ENCODE results near the gene ADPRHL1. TPM values are rescaled to one million over a fixed set of nuclear protein-coding genes. Genes with fewer than 3 reads are reported as not detected.
A peak's percentile ranks its signal among the peaks of the same experiment; 100 is the strongest.

ADPRHL1 gene
- total RNA-seq, 1 donor from 2014 or later, result 4.7 TPM

- DNase-seq (ENCODE audit: low spot score), result no peak
Measured at GRCh38 chr13:113417008-113417751, 36.1 kb downstream of the ADPRHL1 start.

GRCh38 chr13:113415825-113416224 lies 37.5 kb downstream of the ADPRHL1 start:
- no peak for DNase-seq (ENCODE audit: low spot score)

GRCh38 chr13:113415032-113415431 lies 38.3 kb downstream of the ADPRHL1 start:
- DNase-seq (ENCODE audit: low spot score), result no peak

- DNase-seq (ENCODE audit: low spot score), result no peak
Measured at GRCh38 chr13:113414335-113414734, 39.0 kb downstream of the ADPRHL1 start.

- DNase-seq (ENCODE audit: low spot score), result no peak
Measured at GRCh38 chr13:113413898-113414282, 39.4 kb downstream of the ADPRHL1 start.

GRCh38 chr13:113413178-113413897 lies 40.0 kb downstream of the ADPRHL1 start:
- no peak for DNase-seq (ENCODE audit: low spot score)

- no peak for DNase-seq (ENCODE audit: low spot score)
Measured at GRCh38 chr13:113412440-113412839, 40.8 kb downstream of the ADPRHL1 start.

GRCh38 chr13:113411216-113412023 lies 41.9 kb downstream of the ADPRHL1 start:
- no peak for DNase-seq (ENCODE audit: low spot score)

- peak; percentile 39 for DNase-seq (ENCODE audit: low spot score)
Measured at GRCh38 chr13:113410472-113411201, 42.7 kb downstream of the ADPRHL1 start.

- DNase-seq (ENCODE audit: low spot score), result no peak
Measured at GRCh38 chr13:113408562-113408961, 44.7 kb downstream of the ADPRHL1 start.

- DNase-seq (ENCODE audit: low spot score), result no peak
Measured at GRCh38 chr13:113407531-113408393, 45.5 kb downstream of the ADPRHL1 start.

GRCh38 chr13:113407103-113407530 lies 46.2 kb downstream of the ADPRHL1 start:
- no peak for DNase-seq (ENCODE audit: low spot score)

- DNase-seq (ENCODE audit: low spot score), result no peak
Measured at GRCh38 chr13:113406321-113407102, 46.8 kb downstream of the ADPRHL1 start.

GRCh38 chr13:113405481-113406300 lies 47.6 kb downstream of the ADPRHL1 start:
- no peak for DNase-seq (ENCODE audit: low spot score)

- DNase-seq (ENCODE audit: low spot score), result no peak
Measured at GRCh38 chr13:113404723-113405471, 48.4 kb downstream of the ADPRHL1 start.

GRCh38 chr13:113404366-113404722 lies 48.9 kb downstream of the ADPRHL1 start:
- DNase-seq (ENCODE audit: low spot score), result no peak

GRCh38 chr13:113403255-113404104 lies 49.8 kb downstream of the ADPRHL1 start:
- DNase-seq (ENCODE audit: low spot score), result no peak

All from mucosa of gallbladder (tissue), 1 donor.